Fibroblast of skin of abdomen (primary cell): Measurements from ENCODE around the gene NELL1. TPM values are rescaled to one million over a fixed set of nuclear protein-coding genes. Genes with fewer than 3 reads are reported as not detected.

ENCODE experiments used
- DNase-seq: peaks from one replicate; pipeline ENCODE4 v3.0.0-alpha.2; 2013
- polyA plus RNA-seq, 2 experiments: library from polyadenylated mRNA; unstranded; fragments of 120-200 nt; gene quantifications; one replicate each; pipeline ENCODE4 v1.2.1, GENCODE V29; 2013; ENCODE audit not compliant: insufficient read length in 2 of 2

NELL1 gene
- not detected for polyA plus RNA-seq (2013, experiment 1 of 2; ENCODE audit: insufficient read length)
- polyA plus RNA-seq (2013, experiment 2 of 2; ENCODE audit: insufficient read length): not detected

DNA sequence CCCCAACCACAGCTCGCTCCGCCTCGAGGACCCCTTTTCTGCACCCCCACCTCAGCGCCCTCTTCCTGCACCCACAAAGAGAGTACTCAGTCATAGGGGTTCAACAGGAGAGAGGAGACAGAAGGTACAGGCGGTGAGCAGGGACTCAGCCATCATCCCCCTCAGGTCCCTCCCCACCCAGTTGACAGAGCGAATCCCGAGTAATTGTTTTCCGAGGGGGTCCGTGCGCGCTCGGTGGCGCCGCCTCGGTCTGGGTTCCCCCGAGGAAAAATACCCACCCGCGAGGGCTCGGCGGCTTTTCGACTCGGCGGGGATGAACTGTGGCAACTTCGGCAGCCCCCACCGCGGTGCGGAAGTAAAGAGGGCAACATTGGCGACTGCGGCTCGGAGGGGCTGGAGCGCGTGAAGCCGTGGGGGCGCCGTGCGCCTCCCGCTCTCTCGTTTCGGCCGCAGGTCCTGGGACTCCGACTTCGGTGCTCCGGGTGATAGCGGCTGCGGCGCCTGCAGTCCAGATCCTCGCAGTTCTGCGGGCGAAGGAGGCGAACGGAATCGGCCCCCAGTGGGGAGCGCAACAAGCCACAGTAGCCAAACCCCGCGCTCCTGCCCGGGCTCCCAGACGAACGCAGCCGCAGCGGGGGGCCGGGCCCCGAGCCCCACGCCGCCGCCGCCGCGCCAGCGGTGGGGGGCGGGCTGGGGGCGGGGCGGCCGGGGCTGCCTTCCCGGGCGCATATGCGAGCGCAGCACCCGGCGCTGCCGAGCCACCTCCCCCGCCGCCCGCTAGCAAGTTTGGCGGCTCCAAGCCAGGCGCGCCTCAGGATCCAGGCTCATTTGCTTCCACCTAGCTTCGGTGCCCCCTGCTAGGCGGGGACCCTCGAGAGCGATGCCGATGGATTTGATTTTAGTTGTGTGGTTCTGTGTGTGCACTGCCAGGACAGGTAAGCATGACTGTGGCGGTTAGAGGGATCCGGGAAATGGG is at the start of gene NELL1:
Gene NELL1, plus strand, starts transcription at position 743 of the 976 bp plus-strand sequence.
- DNase-seq: no peak

GRCh38 chr11:20620988-20621387 is 48.4 kb upstream of the NELL1 start:
- no peak for DNase-seq

DNA sequence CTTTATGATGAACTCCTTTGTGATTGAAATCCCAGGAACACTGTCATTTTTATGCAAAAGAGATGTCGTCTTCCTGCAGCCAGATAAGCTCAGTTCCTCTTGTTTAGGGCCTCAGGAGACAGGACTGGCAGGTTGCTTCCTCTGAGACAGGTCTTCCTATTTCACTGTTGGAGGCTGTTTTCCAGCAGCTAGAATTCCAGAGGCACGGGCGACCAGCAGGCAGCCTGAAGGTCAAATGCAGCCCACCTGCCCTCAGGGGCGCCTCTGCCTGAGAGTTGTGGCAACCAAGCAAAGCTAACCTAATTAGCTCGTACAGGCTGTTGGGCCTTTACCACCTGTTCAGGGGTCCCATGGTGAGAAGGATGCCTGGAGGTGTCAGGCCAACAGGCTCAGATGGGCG is 47.7 kb upstream of the NELL1 start:
- DNase-seq: no peak

GRCh38 chr11:20623252-20623651 is 46.1 kb upstream of the NELL1 start:
- no peak for DNase-seq

DNA sequence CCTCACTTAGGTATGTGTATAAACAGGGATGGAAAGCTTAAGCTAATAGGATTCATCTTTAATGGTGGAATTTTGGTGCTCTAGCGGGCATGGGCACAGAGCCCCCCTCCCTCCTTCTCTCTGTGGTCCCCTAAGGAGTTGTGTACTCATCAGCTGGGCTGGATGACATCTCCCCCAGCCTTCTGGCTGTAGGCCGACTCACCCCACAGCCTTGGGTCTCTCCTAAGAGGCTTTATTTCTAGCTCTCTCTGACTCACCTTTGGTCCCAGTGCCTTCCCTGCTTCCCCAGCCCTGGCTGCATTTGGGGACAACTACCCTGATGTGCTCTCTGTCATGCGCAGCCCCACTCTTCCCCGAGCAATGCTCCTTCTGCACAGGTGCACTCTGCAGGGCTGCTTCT is 43.1 kb upstream of the NELL1 start:
- no peak for DNase-seq

- no peak for DNase-seq
Measured at GRCh38 chr11:20627026-20627425, 42.4 kb upstream of the NELL1 start.

GRCh38 chr11:20627701-20628100 is 41.7 kb upstream of the NELL1 start:
- DNase-seq: no peak

GRCh38 chr11:20631519-20632168 is 37.7 kb upstream of the NELL1 start:
- DNase-seq: no peak

DNA sequence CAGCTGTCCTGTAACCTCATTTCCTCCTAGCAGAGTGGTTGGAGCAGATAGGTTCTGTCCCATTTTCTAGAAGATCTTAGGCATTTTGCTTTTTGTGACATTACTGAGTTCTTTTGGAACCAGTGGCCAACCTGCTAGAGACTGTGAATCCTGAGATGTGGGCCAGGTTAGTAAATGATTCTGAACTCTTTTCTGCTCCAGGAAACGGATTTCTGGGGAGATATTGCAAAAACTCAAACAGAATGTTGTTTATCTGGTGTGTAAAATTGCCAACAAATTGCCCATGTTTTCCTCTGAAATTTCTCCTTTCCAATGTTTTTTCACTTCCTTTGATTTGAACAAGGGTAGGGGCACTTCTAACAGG is 37.2 kb upstream of the NELL1 start:
- DNase-seq: no peak

DNA sequence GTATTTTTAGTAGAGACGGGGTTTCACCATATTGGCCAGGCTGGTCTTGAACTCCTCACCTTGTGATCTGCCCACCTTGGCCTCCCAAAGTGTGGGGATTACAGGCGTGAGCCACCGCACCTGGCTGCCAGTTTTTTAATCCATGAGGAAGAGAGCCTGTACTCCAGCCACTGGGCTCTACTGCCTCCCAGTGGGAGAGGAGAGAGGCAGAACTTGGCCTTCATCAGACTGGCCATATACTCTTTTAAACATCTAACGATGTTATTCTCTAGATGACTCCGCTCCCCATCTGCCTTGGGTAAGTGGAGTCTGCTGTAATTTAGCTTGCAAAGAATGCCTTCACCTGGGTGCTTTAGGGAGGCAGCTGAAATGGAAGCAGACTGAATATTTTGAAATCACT is 35.3 kb upstream of the NELL1 start:
- no peak for DNase-seq

GRCh38 chr11:20634781-20635180 is 34.6 kb upstream of the NELL1 start:
- no peak for DNase-seq

DNA sequence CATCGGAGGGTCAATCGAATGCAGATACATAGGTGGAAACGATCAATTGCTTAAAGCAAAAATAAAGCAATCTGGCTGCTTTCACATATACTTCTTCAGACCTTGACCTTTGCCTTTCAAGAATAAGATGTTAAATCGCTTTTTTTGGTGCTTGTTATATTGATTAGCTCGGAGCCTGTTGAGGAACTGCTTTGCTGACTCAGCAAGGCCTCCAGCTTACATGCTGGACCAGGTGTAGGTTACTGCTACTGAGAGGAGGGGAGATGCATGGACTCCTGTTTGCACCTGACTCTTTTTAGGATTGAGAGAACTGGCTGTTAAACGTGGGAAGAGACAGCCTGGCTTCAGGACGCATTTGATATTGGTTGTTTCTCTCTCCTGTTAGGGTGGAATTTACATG is 31.3 kb upstream of the NELL1 start:
- DNase-seq: no peak

DNA sequence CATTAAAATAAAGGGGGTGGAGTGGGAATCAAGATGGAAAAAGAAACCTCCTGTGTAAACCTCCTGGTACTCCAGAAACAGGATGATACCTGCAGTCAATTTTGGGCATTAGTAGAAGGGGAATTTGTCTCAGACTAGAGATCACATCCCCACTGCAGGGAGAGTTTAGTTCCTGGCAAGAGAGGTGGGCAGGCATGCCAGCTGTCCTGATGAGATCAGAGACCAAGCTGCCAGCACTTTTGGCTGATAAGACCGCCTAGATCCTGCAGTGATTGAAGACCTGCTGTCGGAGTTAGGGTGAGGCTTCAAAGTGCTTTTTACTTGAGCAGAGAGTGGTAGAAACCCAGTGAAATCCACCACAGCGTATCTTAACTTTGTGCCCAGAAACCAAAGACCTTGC is 29.7 kb upstream of the NELL1 start:
- no peak for DNase-seq

DNA sequence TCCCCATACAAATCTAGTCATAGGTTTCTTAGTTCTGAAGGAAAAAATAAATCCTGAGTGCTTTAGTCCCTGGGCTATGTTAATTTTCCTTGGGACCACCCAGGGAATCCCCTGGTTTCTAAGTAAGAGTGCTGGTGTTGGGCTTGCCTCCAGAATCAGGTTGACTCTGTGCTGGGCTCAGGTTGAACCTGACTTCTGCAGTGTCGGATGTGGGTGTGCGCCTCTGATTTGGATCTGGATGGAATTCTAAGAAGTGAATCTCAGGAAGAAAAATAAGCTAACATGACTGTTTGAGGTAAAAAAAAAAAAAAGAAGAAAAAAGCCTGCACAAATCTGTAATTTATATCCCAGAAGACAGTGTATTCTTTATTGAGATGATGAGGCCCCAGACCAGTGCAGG is 29.0 kb upstream of the NELL1 start:
- no peak for DNase-seq

- DNase-seq: no peak
Measured at GRCh38 chr11:20644360-20644759, 25.0 kb upstream of the NELL1 start.

DNA sequence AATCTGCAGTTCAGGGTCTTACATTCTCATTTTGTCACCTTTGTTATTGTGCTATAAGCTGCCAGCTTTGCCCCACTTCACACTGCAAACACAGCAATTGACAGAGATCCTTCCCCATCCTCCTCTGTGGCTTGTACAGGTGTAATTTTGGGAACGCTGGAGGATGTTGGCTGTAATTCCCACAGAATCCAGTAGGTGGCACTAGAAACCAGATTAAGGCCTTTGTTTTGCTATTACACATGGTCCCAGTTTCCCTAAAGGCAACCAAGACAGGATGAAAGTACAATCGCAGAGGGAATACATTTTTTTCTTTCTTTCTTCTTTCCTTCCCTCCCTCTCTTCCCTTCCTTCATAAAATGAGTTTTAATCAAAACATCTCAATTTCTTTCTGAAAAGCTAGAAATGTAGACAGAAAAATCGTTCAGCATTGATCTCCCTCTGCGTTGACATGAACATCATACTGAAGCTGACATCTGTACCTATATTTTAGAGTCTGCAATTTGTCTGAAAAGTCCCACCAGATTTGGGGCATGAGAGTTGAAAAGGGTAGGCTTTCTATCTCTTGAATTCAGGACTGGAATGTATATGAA is 21.3 kb upstream of the NELL1 start:
- peak; percentile 28 for DNase-seq

DNA sequence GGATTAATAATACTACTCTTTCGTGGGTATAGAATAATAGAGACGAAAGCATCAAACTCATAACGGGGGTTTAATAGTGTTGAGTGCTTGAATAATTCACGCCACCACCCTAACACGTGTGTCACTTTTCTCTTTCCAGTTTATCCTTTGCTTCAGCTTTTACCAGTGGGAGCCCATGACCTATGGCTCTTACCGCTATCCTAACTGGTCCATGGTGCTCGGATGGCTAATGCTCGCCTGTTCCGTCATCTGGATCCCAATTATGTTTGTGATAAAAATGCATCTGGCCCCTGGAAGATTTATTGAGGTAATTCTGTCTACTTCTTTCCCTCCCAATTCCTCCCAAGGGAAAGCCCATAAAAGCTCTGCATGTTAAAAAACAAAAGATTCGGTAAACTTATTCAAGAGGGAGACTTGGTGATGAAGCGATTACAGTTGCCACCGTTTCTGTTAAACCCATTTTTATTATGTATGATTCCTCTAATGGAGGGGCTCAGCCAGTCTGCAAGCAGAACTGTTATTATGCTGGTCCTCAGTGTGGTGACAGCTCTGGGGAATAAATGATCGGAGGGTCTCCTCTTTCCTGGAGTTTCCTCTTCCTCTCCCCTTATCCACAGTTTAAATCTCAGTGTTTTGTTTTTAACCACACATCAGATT is 17.1 kb upstream of the NELL1 start:
- DNase-seq: no peak

DNA sequence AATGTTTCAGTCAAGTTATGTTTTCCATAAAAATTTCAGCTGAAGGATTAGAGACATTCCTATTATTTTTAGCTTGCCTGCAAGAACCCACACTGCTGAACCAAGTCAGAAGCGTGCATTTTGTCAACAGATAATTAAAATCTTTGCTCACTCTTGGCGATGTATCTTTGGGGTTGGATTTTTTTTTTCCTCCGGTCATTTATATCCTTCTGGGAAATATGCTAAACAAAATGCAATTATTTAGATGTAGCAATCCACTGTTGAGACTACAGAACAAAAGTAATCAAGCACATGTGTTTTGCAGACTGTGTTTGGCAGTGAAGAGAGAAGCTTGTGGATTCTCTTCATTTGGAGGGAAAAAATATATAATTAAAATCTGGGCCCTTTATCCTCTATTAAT is 15.3 kb upstream of the NELL1 start:
- no peak for DNase-seq

DNA sequence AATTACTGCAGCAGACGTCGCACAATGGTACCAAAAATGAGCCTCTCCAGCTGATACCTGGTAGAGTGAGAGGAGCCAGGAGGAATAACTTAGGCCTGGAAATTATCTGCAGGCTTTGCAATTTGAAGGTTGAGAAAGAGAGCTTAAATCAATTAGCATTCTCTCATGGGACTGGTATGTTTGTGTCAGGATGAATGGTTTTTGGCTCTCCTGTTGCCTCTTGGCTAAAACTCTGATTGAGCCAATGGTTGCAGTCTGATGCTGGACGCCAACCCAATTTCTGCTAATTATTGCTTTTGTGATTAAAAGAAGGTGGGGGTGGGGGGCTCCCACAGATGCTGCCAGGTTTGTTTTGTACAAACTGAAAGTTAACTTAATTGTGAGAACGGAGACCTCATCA is 12.5 kb upstream of the NELL1 start:
- DNase-seq: no peak

- no peak for DNase-seq
Measured at GRCh38 chr11:20658135-20658534, 11.3 kb upstream of the NELL1 start.

DNA sequence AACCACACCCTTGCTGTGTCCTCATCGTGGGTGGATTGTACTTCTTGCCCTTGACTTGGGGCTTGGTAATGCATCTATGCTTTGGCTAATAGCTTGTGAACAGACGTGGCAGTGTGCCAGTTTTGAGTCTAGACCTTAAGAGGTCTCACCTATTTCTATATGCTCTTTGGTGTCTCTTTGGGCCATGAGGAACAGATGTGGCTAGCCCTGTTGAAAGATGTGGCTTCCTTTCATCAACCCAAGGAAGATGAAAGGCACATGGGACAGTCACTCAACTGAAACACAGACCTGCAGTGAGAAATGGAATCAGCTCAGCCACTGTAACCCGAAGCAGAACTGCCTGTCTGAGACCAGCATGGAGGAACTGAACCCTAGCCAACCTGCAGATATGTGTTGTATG is 7.9 kb upstream of the NELL1 start:
- DNase-seq: no peak

GRCh38 chr11:20661850-20662249 is 7.5 kb upstream of the NELL1 start:
- no peak for DNase-seq
